Peyer's patch (tissue), 4 donors: Measurements from ENCODE around the gene LAMC2. TPM values are rescaled to one million over a fixed set of nuclear protein-coding genes. Genes with fewer than 3 reads are reported as not detected.
A peak's percentile ranks its signal among the peaks of the same experiment; 100 is the strongest.

Experiments
- DNase-seq, 3 donors: peaks; one replicate each; pipeline ENCODE4 v3.0.0-alpha.2; 2017 to 2019
- H3K27ac ChIP-seq, 4 donors: fragments of 200-600 bp; sonication (generic); one replicate each; pipeline ENCODE4 v1.5.1; 2016 to 2019
- H3K27me3 ChIP-seq, 2 donors: fragments of 200-600 bp; sonication (generic); one replicate each; pipeline ENCODE4 v1.5.1; 2019
- H3K36me3 ChIP-seq, 3 donors: fragments of 200-600 bp; sonication (generic); one replicate each; pipeline ENCODE4 v1.5.1; 2016 to 2019
- H3K4me1 ChIP-seq, 4 donors: fragments of 200-600 bp; sonication (generic); one replicate each; pipeline ENCODE4 v1.5.1; 2016 to 2019
- H3K4me3 ChIP-seq, 4 donors: fragments of 200-600 bp; sonication (generic); 1 replicate in 3 of 4; 2 replicates in 1 of 4; pipeline ENCODE4 v1.5.1; 2016 to 2019; ENCODE audit warnings: mild to moderate bottlenecking in 1 of 4
- H3K9me3 ChIP-seq, 4 donors: fragments of 200-600 bp; sonication (generic); one replicate each; pipeline ENCODE4 v1.5.1; 2016 to 2019; ENCODE audit warnings: mild to moderate bottlenecking in 1 of 4
- CTCF ChIP-seq, 6 experiments: fragments of 450-650 bp in 4 of 6; fragments of 200-600 bp in 2 of 6; sonication (generic) in 1 of 6; IDR thresholded peaks; one replicate each; pipeline ENCODE4 v1.5.1; 2017 to 2019; ENCODE audit warnings: antibody characterized with exemption in 6 of 6, mild to moderate bottlenecking in 3 of 6, moderate library complexity in 1 of 6
- POLR2A ChIP-seq, 2 donors: fragments of 450-650 bp; IDR thresholded peaks; one replicate each; pipeline ENCODE4 v1.5.1; 2017; ENCODE audit warnings: antibody characterized with exemption in 2 of 2, mild to moderate bottlenecking in 2 of 2, moderate library complexity in 2 of 2
- total RNA-seq, 4 donors: library from RNA; depleted of rRNA; stranded (reverse); fragments of >200 nt; gene quantifications; one replicate each; pipeline ENCODE4 v1.1.0, GENCODE V29; 2016

Gene LAMC2
- total RNA-seq, 4 donors from 2014 or later, result 3.3 to 29.7 (median 17.3) TPM

DNA sequence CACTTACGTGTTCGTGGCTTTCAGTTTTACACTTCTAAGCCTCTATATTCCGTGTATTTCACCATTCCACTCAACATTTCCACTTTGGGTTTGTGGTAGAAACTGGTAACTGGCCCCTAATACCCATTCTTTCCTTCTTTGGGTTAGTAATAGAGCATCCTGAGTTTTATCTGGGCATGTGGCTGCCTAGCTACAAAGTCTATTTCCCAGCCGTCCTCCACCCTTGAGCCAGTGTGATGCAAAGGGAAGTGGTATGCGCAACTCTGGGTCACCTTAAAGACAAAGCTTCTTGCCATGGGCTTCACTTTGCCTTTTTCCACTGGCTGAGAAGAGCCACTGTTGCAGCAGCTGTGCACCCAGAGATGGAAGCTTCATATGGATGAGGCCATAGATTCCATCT lies 73.9 kb downstream of the LAMC2 start:
- H3K36me3 ChIP-seq, result no peaks in the 10 kb centered on the region
- no peaks in the 10 kb centered on the region for H3K9me3 ChIP-seq
- no peak overlapping the region for H3K27ac ChIP-seq
- peak in 1 of 3 donors; percentile 11 for DNase-seq
- no peaks in the 10 kb centered on the region for H3K4me1 ChIP-seq
- H3K27me3 ChIP-seq, result no peaks in the 10 kb centered on the region
- H3K4me3 ChIP-seq, result no peak overlapping the region
- TF ChIP-seq POLR2A (IDR thresholded peaks at IDR 0.05) (no peak), CTCF (IDR thresholded peaks at IDR 0.05) (no peak)

GRCh38 chr1:183262628-183263200 lies 76.7 kb downstream of the LAMC2 start:
- no peak for DNase-seq
- Histone ChIP-seq H3K4me1 (no peaks in the 10 kb centered on the region), H3K36me3 (no peaks in the 10 kb centered on the region), H3K27ac (no peak overlapping the region), H3K4me3 (no peak overlapping the region), H3K9me3 (no peaks in the 10 kb centered on the region), H3K27me3 (no peaks in the 10 kb centered on the region)
- no peak for TF ChIP-seq CTCF (IDR thresholded peaks at IDR 0.05)
- no peak for TF ChIP-seq POLR2A (IDR thresholded peaks at IDR 0.05)

GRCh38 chr1:183263886-183264602 lies 78.0 kb downstream of the LAMC2 start:
- Histone ChIP-seq H3K9me3 (no peaks in the 10 kb centered on the region), H3K27ac (no peak overlapping the region), H3K4me3 (no peak overlapping the region), H3K27me3 (no peaks in the 10 kb centered on the region), H3K4me1 (no peaks in the 10 kb centered on the region), H3K36me3 (no peaks in the 10 kb centered on the region)
- TF ChIP-seq CTCF (IDR thresholded peaks at IDR 0.05), result no peak
- no peak for TF ChIP-seq POLR2A (IDR thresholded peaks at IDR 0.05)
- peak in 1 of 3 donors; percentile 3 for DNase-seq

DNA sequence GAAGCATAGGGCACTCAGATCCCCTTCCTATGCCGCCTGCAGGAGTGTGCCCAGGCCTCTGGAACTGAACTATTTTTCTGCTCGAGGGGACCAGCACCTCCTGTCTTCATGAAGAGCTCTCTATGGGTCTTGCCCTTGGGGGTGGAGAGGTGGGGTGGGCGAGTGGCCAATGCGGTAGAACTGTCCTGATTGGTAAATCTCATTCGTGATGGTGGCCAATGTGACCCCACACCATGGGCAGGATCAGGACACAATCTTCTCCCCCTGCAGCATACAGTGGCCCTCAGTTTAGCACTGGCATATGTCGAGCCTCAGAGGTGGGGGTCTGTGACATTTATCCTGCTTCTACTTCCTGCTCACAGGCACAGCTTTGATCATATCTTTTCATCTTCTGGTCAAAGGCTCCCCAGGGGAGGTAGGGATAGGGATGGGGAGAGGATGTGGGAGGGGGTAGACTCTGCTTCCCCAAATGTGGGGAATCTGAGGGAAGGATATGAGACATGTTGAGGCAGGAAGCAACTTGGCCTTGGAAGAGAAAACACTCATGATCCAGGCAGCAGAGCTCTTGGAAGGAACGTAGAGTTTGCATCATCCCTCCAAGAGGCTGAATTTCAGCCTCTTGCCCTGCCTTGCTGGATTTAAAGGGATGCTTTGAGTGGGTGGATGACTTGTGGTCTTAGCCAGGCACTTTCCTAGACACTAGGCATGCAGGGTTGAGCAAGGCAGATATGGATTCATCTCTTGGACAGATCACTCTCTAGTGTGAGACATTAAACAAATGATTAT lies 81.8 kb downstream of the LAMC2 start:
- Histone ChIP-seq H3K4me3 (no peak overlapping the region), H3K4me1 (no peaks in the 10 kb centered on the region), H3K36me3 (no peaks in the 10 kb centered on the region), H3K27me3 (no peaks in the 10 kb centered on the region), H3K9me3 (no peaks in the 10 kb centered on the region), H3K27ac (no peak overlapping the region)
- TF ChIP-seq CTCF (IDR thresholded peaks at IDR 0.05) (no peak), POLR2A (IDR thresholded peaks at IDR 0.05) (no peak)
- peak in 1 of 3 donors; percentile 47 for DNase-seq

- Histone ChIP-seq H3K27me3 (no peaks in the 10 kb centered on the region), H3K36me3 (no peaks in the 10 kb centered on the region), H3K4me1 (no peaks in the 10 kb centered on the region), H3K27ac (peak overlapping the region in 1 of 4 donors; percentile 7), H3K4me3 (no peak overlapping the region), H3K9me3 (no peaks in the 10 kb centered on the region)
- DNase-seq, result peak in 1 of 3 donors; percentile 32
- no peak for TF ChIP-seq POLR2A (IDR thresholded peaks at IDR 0.05)
- no peak for TF ChIP-seq CTCF (IDR thresholded peaks at IDR 0.05)
Measured at GRCh38 chr1:183270541-183271141, 84.6 kb downstream of the LAMC2 start.
